DND-41 (cell line): Measurements from ENCODE around the gene NRG2.

Source experiments
- ATAC-seq: fragments of 200-7000 bp; cut with Tn5 transposase; 3 replicates; pipeline ENCODE4 v1.9.1; 2021; ENCODE audit warnings: low read depth; ENCODE audit not compliant: insufficient read depth
- DNase-seq: peaks from one replicate; pipeline ENCODE4 v3.0.0-alpha.2; 2020
- H2AFZ ChIP-seq: 2 replicates; pipeline ENCODE4 v1.6.0; 2012; ENCODE audit warnings: low read depth, low read length
- H3K27ac ChIP-seq: 2 replicates; pipeline ENCODE4 v1.5.1; 2012; ENCODE audit warnings: low read length, inconsistent platforms
- H3K27me3 ChIP-seq: fragments of 200-600 bp; sonication (generic); 2 replicates; pipeline ENCODE4 v1.6.0; 2012; ENCODE audit warnings: low read length, mild to moderate bottlenecking, inconsistent platforms; ENCODE audit not compliant: insufficient read depth, poor library complexity
- H3K36me3 ChIP-seq: 2 replicates; pipeline ENCODE4 v1.5.1; 2012; ENCODE audit warnings: low read length, inconsistent platforms; ENCODE audit not compliant: insufficient read depth
- H3K4me1 ChIP-seq: 2 replicates; pipeline ENCODE4 v1.5.1; 2012; ENCODE audit warnings: mild to moderate bottlenecking, low read length; ENCODE audit not compliant: insufficient read depth
- H3K4me2 ChIP-seq: 2 replicates; pipeline ENCODE4 v1.6.0; 2012; ENCODE audit warnings: mild to moderate bottlenecking, moderate library complexity, low read length, inconsistent platforms; ENCODE audit not compliant: insufficient read depth
- H3K4me3 ChIP-seq, 2 experiments: fragments of 200-600 bp in 1 of 2; shearing (Covaris generic) in 1 of 2; 2 replicates each; pipeline ENCODE4 v1.5.1; 2012 to 2016; ENCODE audit warnings: inconsistent platforms in 2 of 2, low read length in 2 of 2, mild to moderate bottlenecking in 2 of 2, low read depth in 1 of 2, moderate library complexity in 1 of 2
- H3K79me2 ChIP-seq: 2 replicates; pipeline ENCODE4 v1.6.0; 2012; ENCODE audit warnings: low read length, inconsistent platforms; ENCODE audit not compliant: insufficient read depth
- H3K9ac ChIP-seq: 2 replicates; pipeline ENCODE4 v1.6.0; 2012; ENCODE audit warnings: low read depth, mild to moderate bottlenecking, inconsistent platforms, low read length, moderate library complexity
- H3K9me3 ChIP-seq: 2 replicates; pipeline ENCODE4 v1.5.1; 2012; ENCODE audit warnings: low read length, moderate library complexity, mild to moderate bottlenecking, inconsistent platforms; ENCODE audit not compliant: insufficient read depth, severe bottlenecking
- H4K20me1 ChIP-seq: 2 replicates; pipeline ENCODE4 v1.6.0; 2012; ENCODE audit warnings: low read length; ENCODE audit not compliant: insufficient read depth
- EZH2 ChIP-seq: IDR thresholded peaks from 3 replicates; pipeline ENCODE4 v1.6.1; 2012; ENCODE audit warnings: borderline replicate concordance, low read depth, mild to moderate bottlenecking, moderate library complexity, low read length, inconsistent platforms; ENCODE audit not compliant: severe bottlenecking
- TF ChIP-seq, protein P1 (sequence below): IDR thresholded peaks from 2 replicates; pipeline ENCODE4 v1.5.1; 2012; ENCODE audit warnings: borderline replicate concordance, low read length, moderate library complexity, mild to moderate bottlenecking; ENCODE audit not compliant: poor library complexity, severe bottlenecking; ENCODE audit errors: extremely low read depth

The NRG2 gene

DNA sequence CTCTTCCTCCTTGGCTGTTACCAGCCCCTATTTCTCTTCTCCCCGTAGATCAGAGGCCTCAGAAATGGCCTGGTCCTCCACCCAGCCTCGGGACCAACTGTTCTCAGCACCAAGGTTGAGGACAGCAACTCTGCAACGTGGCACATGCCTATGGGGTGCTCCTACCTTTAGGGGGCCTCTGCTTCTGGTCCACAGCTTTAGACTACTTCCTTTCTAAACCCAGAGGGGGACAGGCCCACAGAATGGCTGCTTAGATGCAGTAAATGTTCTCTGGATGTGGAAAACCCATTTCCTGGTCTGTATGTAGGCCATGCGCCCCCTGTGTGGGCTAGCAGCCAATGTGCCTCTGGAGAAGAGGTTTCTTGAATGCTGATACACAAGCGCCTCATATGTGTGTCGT is 68.4 kb downstream of the NRG2 start:
- Histone ChIP-seq H3K79me2 (no peaks in the 10 kb centered on the region), H3K27me3 (peaks cover 15% of the 10 kb centered on the region), H3K9me3 (no peaks in the 10 kb centered on the region), H4K20me1 (no peaks in the 10 kb centered on the region), H3K4me3 (no peak overlapping the region), H3K9ac (no peak overlapping the region), H3K4me1 (no peaks in the 10 kb centered on the region), H3K27ac (no peak overlapping the region), H3K36me3 (no peaks in the 10 kb centered on the region), H3K4me2 (no peak overlapping the region), H2AFZ (no peak overlapping the region)
- no peak for TF ChIP-seq EZH2
- TF ChIP-seq, protein P1, sequence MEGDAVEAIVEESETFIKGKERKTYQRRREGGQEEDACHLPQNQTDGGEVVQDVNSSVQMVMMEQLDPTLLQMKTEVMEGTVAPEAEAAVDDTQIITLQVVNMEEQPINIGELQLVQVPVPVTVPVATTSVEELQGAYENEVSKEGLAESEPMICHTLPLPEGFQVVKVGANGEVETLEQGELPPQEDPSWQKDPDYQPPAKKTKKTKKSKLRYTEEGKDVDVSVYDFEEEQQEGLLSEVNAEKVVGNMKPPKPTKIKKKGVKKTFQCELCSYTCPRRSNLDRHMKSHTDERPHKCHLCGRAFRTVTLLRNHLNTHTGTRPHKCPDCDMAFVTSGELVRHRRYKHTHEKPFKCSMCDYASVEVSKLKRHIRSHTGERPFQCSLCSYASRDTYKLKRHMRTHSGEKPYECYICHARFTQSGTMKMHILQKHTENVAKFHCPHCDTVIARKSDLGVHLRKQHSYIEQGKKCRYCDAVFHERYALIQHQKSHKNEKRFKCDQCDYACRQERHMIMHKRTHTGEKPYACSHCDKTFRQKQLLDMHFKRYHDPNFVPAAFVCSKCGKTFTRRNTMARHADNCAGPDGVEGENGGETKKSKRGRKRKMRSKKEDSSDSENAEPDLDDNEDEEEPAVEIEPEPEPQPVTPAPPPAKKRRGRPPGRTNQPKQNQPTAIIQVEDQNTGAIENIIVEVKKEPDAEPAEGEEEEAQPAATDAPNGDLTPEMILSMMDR = no peak
- peak; percentile 48; the same call in 1 of the 3 replicates for ATAC-seq
- DNase-seq = no peak

DNA sequence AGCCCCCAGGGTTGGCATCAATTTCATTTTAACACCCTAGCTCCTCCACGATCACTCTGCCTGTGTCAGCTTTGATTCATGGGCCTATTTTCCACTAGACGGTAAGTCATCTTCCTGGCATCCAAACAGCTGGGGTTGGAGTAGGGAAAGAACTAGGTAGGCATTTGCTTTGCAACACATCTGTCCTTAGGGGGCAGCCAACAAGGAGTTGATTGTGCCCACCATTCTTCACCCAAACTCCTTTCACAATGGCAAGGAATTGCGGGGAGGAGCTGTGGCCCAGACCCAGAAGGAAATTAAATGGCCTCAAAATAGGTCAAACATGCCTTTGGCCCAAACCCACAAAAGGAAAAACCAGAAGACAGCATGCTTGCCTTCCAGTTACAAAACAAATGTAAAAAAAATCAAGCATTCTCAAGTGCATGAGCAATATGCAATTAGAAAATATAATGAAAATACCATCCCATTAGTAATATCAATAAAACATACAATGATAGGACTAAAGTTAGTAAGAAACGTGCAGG is 71.8 kb downstream of the NRG2 start:
- Histone ChIP-seq H4K20me1 (0 out of 2 replicates have a peak, but pooled peaks cover 4% of the 10 kb centered on the region), H2AFZ (no peak overlapping the region), H3K9ac (no peak overlapping the region), H3K9me3 (no peaks in the 10 kb centered on the region), H3K27ac (no peak overlapping the region), H3K36me3 (no peaks in the 10 kb centered on the region), H3K4me3 (no peak overlapping the region), H3K27me3 (peaks cover 35% of the 10 kb centered on the region), H3K4me2 (no peak overlapping the region), H3K79me2 (no peaks in the 10 kb centered on the region), H3K4me1 (no peaks in the 10 kb centered on the region)
- ATAC-seq (no peak), DNase-seq (no peak)
- TF ChIP-seq, protein P1 = no peak
- TF ChIP-seq EZH2 = no peak

DNA sequence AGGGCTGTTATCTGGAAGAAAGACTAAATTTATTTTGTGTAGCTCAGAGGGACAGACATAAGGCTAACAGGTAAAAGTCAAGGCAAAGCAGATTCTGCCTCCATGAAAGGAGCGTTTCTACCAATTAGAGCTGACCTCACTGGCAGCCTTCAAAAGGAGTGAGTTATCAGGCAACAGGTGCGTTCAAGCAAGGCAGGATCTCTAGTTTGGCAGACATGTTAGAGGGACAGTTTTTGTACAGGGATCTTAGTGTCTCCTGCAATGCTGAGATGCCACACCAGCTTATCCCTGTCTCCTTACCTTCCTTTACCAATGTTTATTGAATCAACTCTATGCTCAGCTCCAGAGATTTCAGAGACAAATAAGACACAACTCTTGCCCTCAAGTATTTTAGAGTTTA is 73.8 kb downstream of the NRG2 start:
- Histone ChIP-seq H3K9me3 (no peaks in the 10 kb centered on the region), H4K20me1 (0 out of 2 replicates have a peak, but pooled peaks cover 4% of the 10 kb centered on the region), H3K36me3 (no peaks in the 10 kb centered on the region), H3K27ac (no peak overlapping the region), H3K4me3 (no peak overlapping the region), H3K4me2 (no peak overlapping the region), H2AFZ (no peak overlapping the region), H3K4me1 (no peaks in the 10 kb centered on the region), H3K79me2 (no peaks in the 10 kb centered on the region), H3K27me3 (peaks cover 42% of the 10 kb centered on the region), H3K9ac (no peak overlapping the region)
- no peak for DNase-seq
- TF ChIP-seq, protein P1 = no peak
- peak; percentile 3 for TF ChIP-seq EZH2
- no peak for ATAC-seq
